ENCODE results near the gene RGS9.

- TF ChIP-seq ZBTB33 (IDR thresholded peaks at IDR 0.05) (no peak), CTCF (IDR thresholded peaks at IDR 0.05; ENCODE audit: low read depth, low read length, missing input control) (no peak), JUND (IDR thresholded peaks at IDR 0.05) (no peak), ATF3 (IDR thresholded peaks at IDR 0.05) (no peak), YY1 (IDR thresholded peaks at IDR 0.05) (no peak), RAD21 (IDR thresholded peaks at IDR 0.05) (no peak)
These were observed 106.9 kb downstream of the RGS9 start for GRCh38 chr17:65243838-65244625.

All from liver (tissue), 3 donors.